GM23248 (cell line): ENCODE measurements around the gene GPRIN2.

Experiments
- EZH2 ChIP-seq: fragments of 200-600 bp; sonication (generic); IDR thresholded peaks from 2 replicates; pipeline ENCODE4 v1.6.1; 2018; ENCODE audit warnings: antibody characterized with exemption, mild to moderate bottlenecking; ENCODE audit not compliant: insufficient read depth, poor library complexity, severe bottlenecking
- EZH2phosphoT487 ChIP-seq: fragments of 200-600 bp; sonication (generic); IDR thresholded peaks from 2 replicates; pipeline ENCODE4 v1.6.1; 2018; ENCODE audit warnings: antibody characterized with exemption, moderate library complexity, mild to moderate bottlenecking, low read depth; ENCODE audit not compliant: insufficient read depth

DNA sequence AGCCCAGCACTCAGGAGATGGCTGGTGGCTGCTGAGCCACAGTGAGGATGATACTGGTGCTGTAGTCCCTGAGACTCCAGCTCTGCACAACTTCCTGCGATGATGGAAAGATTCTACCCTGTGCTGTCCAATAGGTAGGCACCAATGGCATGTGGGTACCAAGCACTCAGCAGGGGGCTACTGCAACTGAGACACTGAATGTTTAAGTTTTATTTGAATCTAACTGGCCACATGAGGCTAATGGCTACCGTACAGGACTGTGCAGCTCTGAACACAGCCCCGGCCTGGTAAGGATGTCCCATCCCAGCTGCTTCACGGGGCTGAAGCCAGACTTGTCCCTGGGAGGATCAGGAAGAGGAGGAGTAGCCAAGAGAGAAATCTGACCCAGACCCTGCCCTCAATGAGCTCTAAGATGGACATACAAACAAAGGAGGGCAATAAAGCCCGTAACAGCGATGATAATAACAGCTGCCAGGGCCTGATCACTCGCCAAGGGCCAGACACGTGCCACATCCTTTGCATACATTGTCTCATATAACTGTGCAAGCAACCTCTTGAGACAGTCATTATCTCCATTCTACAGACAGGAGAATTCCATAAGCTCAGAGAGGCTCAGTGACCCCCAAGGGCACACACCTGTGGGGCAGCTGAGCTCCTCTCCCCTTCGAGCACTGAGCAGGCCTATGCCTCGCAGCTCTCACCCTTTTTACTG is 3.8 kb downstream of the GPRIN2 start:
- TF ChIP-seq EZH2: no peak
- no peak for TF ChIP-seq EZH2phosphoT487
